Effector memory CD8-positive, alpha-beta T cell (primary cell): ENCODE data around the gene MDGA2.

Experiments
- ATAC-seq: fragments of 150-1000 bp; cut with Tn5 transposase; replicated peaks from 2 replicates; pipeline ENCODE4 v1.10.0; 2021; ENCODE audit warnings: mild to moderate bottlenecking, moderate library complexity
- DNase-seq, 3 experiments: peaks; one replicate each; pipeline ENCODE4 v3.0.0; 2021
- H3K27ac Mint-ChIP-seq, 2 donors: one replicate each; pipeline ENCODE4 v1.8.0; 2022; ENCODE audit warnings: mild to moderate bottlenecking in 2 of 2, mixed read lengths in 2 of 2, moderate library complexity in 2 of 2
- H3K27me3 Mint-ChIP-seq, 2 donors: one replicate each; pipeline ENCODE4 v1.8.0; 2022; ENCODE audit warnings: mixed read lengths in 2 of 2
- H3K36me3 Mint-ChIP-seq: one replicate; pipeline ENCODE4 v1.8.0; 2022; ENCODE audit warnings: mild to moderate bottlenecking, moderate library complexity, mixed read lengths; ENCODE audit not compliant: insufficient read depth
- H3K4me1 Mint-ChIP-seq, 2 donors: one replicate each; pipeline ENCODE4 v1.8.0; 2022; ENCODE audit warnings: low read depth in 2 of 2, mixed read lengths in 2 of 2
- H3K4me3 Mint-ChIP-seq, 2 donors: one replicate each; pipeline ENCODE4 v1.8.0; 2022; ENCODE audit warnings: mild to moderate bottlenecking in 2 of 2, mixed read lengths in 2 of 2, moderate library complexity in 2 of 2
- H3K9me3 Mint-ChIP-seq, 2 donors: one replicate each; pipeline ENCODE4 v1.8.0; 2022; ENCODE audit warnings: mixed read lengths in 2 of 2

The MDGA2 gene

DNA sequence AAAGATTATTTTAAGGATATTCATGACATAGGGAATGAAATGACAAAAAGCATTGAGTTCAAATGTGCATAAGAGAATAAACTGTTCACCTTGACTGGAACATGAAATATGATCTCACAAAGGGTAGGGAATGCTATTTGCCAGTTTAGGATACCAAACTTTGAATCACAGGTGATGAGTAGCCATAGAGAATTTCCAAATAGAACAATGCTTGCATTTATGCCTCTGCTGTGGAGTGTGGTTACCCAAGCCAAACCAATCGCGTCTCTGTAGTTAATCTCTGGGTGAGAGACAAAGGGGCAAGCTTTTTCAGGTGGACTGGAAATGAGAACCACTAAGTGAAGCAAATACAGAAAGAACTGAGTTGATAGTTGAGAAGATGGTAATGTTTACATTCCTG, 652.7 kb downstream of the MDGA2 start:
- Mint-ChIP-seq H3K4me3 (no peak overlapping the region), H3K36me3 (no peaks in the 10 kb centered on the region), H3K27ac (no peak overlapping the region), H3K4me1 (no peaks in the 10 kb centered on the region), H3K27me3 (no peaks in the 10 kb centered on the region), H3K9me3 (peaks cover 0 to 4% of the 10 kb centered on the region in 2 donors)
- ATAC-seq: no peak
- DNase-seq: no peak

DNA sequence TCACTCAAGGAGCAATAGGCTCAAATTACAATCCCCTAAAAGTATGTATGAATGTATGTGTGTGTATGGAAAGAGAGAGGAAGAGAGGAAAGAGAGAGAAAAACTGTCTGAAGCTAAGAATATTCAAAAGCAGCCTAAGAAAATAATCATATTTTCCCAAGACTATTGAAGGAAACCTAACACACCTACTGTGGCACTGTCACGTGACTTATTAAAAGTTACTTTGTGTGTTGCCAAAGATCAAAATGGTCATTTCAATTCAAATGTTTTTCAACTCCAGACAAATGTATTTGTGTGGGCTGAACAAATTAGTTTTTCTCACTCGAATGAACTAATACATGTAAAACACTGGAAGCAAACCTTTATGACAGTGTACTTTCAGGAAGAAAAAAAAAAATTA, 654.9 kb downstream of the MDGA2 start:
- Mint-ChIP-seq H3K27ac (no peak overlapping the region), H3K27me3 (no peaks in the 10 kb centered on the region), H3K4me3 (no peak overlapping the region), H3K36me3 (no peaks in the 10 kb centered on the region), H3K4me1 (no peaks in the 10 kb centered on the region), H3K9me3 (peaks cover 2 to 5% of the 10 kb centered on the region in 2 donors)
- ATAC-seq: no peak
- no peak for DNase-seq

DNA sequence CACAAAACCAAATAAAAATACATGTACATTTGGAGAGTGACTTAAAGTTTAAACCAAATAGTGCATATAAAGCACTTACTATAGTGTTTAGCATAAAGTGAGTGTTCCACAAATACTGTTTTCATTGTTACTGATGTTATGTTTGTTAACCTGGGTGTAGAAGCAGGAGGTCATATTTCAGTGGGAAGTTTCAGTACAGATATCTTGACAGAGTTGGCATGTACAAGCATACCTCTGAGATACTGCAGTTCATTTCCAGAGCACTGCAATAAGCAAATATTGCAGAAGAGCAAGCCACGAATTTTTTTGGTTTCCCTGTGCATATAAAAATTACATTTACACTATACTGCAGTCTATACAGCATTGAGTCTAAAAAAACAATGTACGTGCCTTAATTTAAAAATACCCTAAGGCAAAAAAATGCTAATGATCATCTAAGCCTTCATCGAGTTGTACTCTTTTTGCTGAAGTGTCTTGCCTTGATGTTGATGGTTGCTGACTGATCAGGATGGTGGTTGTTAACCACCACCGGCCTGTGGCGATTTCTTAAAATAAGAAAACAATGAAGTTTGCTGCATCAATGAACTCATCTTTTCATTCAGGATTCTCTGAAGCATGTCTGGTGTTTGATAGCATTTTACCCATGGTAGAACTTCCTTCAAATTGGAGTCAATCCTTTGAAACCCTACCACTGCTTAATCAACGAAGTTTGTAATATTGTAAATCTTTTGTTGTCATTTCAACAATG, 662.7 kb downstream of the MDGA2 start:
- no peak for ATAC-seq
- no peaks in the 10 kb centered on the region for H3K27me3 Mint-ChIP-seq
- DNase-seq: no peak
- H3K4me3 Mint-ChIP-seq: no peak overlapping the region
- no peak overlapping the region for H3K27ac Mint-ChIP-seq
- no peaks in the 10 kb centered on the region for H3K4me1 Mint-ChIP-seq
- H3K36me3 Mint-ChIP-seq: no peaks in the 10 kb centered on the region
- H3K9me3 Mint-ChIP-seq: peaks cover 14 to 20% of the 10 kb centered on the region in 2 donors

DNA sequence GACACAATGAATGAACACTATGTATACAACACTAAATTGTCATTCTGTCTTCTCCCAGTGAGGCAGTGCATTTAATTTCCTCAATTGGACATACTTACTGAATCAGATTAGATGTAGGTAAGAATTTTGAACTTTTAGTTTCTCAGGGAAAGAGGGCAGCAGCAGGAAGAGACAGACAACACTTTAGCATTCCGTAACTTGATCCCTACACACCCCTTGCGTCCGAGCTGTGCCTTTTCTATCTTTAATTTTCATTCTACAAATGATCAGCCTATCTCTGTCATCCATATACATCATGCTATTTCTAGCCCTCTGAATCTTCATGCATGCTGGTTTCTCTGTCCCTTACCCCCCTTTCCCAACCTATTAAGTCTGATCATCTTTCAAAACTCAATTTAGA, 665.8 kb downstream of the MDGA2 start:
- Mint-ChIP-seq H3K36me3 (no peaks in the 10 kb centered on the region), H3K9me3 (peaks cover 9 to 10% of the 10 kb centered on the region in 2 donors), H3K27me3 (no peaks in the 10 kb centered on the region), H3K27ac (no peak overlapping the region), H3K4me3 (no peak overlapping the region), H3K4me1 (no peaks in the 10 kb centered on the region)
- DNase-seq (no peak), ATAC-seq (no peak)

DNA sequence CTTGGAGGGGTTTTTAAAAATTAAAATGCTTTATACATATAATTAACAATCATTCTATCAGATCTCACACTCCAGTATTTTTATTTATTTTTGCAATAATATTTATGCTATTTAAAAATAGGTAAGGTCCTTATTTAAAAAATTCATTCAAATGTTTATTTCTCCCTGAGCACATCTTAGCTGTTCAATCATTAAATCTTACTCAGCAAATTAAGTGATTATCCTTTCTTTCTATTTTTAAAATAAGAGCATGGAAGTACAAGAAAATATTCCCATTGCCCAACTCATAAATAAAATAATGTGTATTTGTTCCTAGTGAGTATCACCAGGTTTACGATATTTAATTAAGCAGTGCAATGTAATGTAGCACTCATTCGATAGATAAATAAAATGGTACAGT, 666.7 kb downstream of the MDGA2 start:
- no peak for ATAC-seq
- no peak for DNase-seq
- Mint-ChIP-seq H3K27me3 (no peaks in the 10 kb centered on the region), H3K27ac (no peak overlapping the region), H3K36me3 (no peaks in the 10 kb centered on the region), H3K4me1 (no peaks in the 10 kb centered on the region), H3K9me3 (peaks cover 8 to 10% of the 10 kb centered on the region in 2 donors), H3K4me3 (no peak overlapping the region)

DNA sequence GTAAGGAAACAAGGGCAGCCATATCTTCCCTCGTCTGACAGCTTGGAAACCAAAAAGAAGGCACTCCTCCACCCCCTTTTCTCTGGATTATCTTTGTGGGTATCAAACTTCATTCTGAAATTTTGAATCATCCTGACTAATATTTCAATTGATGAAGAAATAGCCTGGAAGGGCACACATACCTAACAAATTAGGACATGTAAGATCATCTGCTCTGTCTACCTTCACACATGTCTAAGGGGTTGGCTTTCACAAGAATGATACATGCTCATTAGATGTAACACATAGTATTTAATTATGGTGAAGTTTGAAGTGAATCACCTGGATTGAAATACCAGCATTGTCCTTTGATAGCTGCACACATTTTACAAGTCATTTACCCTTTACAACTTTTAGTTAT, 675.7 kb downstream of the MDGA2 start:
- no peak for DNase-seq
- no peaks in the 10 kb centered on the region for H3K4me1 Mint-ChIP-seq
- ATAC-seq: no peak
- no peaks in the 10 kb centered on the region for H3K36me3 Mint-ChIP-seq
- no peaks in the 10 kb centered on the region for H3K27me3 Mint-ChIP-seq
- H3K4me3 Mint-ChIP-seq: no peak overlapping the region
- H3K9me3 Mint-ChIP-seq: peaks cover 9 to 19% of the 10 kb centered on the region in 2 donors
- no peak overlapping the region for H3K27ac Mint-ChIP-seq

DNA sequence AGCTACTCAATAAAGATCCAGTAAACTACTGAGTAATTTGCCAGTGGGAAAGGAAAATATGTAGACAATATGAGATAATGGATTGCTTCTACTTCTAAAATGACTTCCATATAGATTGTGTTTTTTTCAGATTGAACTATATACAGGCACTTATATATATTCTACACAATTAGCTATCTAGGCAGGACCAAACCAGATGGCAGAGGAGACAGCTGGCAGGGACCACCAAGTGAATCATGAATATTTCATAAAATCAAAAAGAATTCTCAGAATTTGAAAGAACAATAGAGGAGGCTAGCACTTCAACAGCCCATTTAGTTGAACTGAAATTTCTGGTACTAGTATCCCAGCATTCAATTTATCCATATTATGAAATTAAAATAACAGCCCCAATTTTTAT, 685.8 kb downstream of the MDGA2 start:
- ATAC-seq: no peak
- H3K9me3 Mint-ChIP-seq: peaks cover 0 to 3% of the 10 kb centered on the region in 2 donors
- no peaks in the 10 kb centered on the region for H3K4me1 Mint-ChIP-seq
- no peak for DNase-seq
- no peaks in the 10 kb centered on the region for H3K27me3 Mint-ChIP-seq
- H3K36me3 Mint-ChIP-seq: no peaks in the 10 kb centered on the region
- H3K27ac Mint-ChIP-seq: no peak overlapping the region
- H3K4me3 Mint-ChIP-seq: no peak overlapping the region

DNA sequence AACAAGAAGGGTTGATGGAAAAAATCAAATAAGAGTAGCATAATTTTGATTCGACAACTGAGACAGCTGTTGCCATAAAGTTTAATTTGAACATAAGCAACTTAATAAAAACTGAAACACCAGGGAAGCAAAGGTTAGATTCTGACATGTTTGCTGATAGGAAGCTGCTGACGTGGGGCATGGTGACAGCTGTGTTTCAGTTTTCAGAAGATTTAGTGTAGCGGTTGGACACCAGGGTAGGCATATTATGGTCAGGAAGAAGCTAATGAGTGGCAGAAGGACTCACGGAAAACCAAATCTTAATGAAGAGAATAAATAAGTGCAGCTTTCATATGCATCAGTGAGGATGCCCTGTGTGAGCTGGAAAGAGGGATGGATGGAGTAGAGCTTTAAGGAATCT, 687.1 kb downstream of the MDGA2 start:
- H3K27me3 Mint-ChIP-seq: no peaks in the 10 kb centered on the region
- DNase-seq: no peak
- ATAC-seq: no peak
- no peak overlapping the region for H3K4me3 Mint-ChIP-seq
- peaks cover 0 to 3% of the 10 kb centered on the region in 2 donors for H3K9me3 Mint-ChIP-seq
- H3K27ac Mint-ChIP-seq: no peak overlapping the region
- no peaks in the 10 kb centered on the region for H3K4me1 Mint-ChIP-seq
- H3K36me3 Mint-ChIP-seq: no peaks in the 10 kb centered on the region

DNA sequence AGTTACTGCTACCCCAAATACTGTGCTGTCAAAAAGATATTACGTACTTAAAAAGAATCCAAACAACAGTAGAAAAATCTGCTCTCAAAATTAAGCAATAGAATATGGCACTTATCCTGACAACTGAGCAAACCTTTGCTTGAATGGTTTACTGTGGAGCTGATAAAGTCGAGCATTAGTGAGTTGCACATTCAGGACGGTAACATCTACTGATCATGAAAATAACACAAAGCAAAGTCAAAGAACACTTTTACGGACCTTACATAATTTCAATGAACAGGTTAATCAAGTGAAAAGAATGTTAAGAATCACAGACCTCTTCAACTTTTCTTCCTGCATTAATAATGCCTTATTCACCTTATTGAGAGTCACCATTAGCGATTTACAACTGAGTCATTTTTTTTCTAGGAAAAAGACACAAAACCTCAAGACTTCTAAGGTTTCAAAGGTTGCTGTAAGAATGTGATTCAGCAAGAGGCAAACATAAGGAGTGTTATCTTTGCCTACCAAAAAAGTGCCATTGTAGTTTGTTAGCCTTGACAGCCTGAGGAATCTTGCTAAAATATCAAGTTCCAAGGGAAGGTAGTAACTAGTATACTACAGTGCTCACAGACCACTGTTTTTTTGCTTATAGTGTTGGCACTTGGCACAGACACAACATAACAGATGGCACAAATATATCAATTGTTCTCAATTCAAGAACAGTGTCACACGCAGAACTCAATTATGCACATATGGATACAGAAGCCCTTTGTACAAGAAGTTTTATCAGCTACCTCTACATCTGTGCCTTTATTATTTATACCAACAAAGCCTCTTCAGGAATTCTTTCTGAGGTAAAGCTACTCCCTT, 689.6 kb downstream of the MDGA2 start:
- DNase-seq (no peak), ATAC-seq (no peak)
- H3K4me3 Mint-ChIP-seq: no peak overlapping the region
- no peaks in the 10 kb centered on the region for H3K36me3 Mint-ChIP-seq
- no peak overlapping the region for H3K27ac Mint-ChIP-seq
- peaks cover 0 to 3% of the 10 kb centered on the region in 2 donors for H3K9me3 Mint-ChIP-seq
- H3K27me3 Mint-ChIP-seq: no peaks in the 10 kb centered on the region
- no peaks in the 10 kb centered on the region for H3K4me1 Mint-ChIP-seq

DNA sequence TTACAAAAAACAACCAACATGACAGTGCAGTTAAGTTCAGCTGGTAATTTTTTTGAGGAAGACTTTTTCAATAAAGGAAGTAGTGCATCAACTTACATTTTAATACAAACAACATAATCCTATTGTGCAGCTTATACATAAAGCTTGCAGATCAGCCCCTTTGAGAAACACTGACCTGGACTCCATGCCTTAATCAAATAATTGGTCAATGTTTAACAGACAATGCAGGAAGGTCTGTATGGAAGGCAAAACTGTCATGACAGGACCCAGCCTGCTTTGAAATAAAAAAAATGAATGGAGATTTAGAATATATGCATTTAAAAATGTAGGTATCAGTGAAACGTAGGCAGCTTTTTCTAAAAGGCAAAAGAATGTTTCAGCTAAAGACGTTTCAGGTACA, 702.1 kb downstream of the MDGA2 start:
- Mint-ChIP-seq H3K4me3 (no peak overlapping the region), H3K4me1 (no peaks in the 10 kb centered on the region), H3K9me3 (peaks cover 2 to 17% of the 10 kb centered on the region in 2 donors), H3K36me3 (no peaks in the 10 kb centered on the region), H3K27me3 (no peaks in the 10 kb centered on the region), H3K27ac (no peak overlapping the region)
- no peak for ATAC-seq
- DNase-seq: no peak

DNA sequence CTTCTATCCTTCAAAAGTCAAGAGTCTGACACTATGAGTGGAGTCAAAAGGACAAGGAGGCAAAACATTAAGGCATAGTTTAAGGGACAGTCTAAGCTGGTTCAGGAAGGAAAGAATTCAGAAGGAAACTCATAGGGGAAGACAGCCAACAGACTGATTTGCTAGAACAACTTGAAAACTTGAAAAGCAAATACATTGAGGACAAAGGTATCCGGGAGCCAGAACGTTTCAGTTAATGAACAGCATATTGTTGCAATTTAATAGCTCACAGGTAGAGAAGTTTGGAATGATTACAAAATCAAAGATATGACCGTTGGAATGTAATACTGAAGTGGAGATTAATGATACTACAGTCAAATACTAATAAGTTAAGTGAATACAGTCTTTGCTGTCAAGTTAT, 711.0 kb downstream of the MDGA2 start:
- ATAC-seq: no peak
- DNase-seq: no peak
- Mint-ChIP-seq H3K27ac (no peak overlapping the region), H3K4me3 (no peak overlapping the region), H3K27me3 (no peaks in the 10 kb centered on the region), H3K4me1 (no peaks in the 10 kb centered on the region), H3K36me3 (no peaks in the 10 kb centered on the region), H3K9me3 (peaks cover 0 to 6% of the 10 kb centered on the region in 2 donors)

DNA sequence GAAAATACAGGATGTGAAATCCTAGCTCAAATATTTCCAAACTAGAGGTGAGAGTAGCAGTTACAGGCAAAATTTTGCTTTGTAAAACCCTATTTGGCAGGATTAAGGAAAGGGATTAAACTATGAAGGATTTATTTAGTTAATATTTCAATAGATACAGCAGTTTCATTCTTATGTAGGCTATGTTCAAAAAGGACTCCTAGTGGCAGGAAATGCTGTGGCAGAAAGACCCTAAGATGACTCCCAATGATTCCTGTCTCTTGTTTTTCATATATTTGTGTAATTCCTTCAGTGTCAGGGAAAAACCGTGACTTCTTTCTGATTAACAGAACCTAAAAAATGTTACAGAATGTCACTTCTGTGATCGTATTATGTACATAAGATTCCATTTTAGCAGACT, 724.3 kb downstream of the MDGA2 start:
- H3K9me3 Mint-ChIP-seq: peaks cover 7 to 20% of the 10 kb centered on the region in 2 donors
- ATAC-seq (no peak), DNase-seq (no peak)
- H3K4me1 Mint-ChIP-seq: no peaks in the 10 kb centered on the region
- no peak overlapping the region for H3K27ac Mint-ChIP-seq
- H3K36me3 Mint-ChIP-seq: no peaks in the 10 kb centered on the region
- H3K27me3 Mint-ChIP-seq: no peaks in the 10 kb centered on the region
- H3K4me3 Mint-ChIP-seq: no peak overlapping the region

DNA sequence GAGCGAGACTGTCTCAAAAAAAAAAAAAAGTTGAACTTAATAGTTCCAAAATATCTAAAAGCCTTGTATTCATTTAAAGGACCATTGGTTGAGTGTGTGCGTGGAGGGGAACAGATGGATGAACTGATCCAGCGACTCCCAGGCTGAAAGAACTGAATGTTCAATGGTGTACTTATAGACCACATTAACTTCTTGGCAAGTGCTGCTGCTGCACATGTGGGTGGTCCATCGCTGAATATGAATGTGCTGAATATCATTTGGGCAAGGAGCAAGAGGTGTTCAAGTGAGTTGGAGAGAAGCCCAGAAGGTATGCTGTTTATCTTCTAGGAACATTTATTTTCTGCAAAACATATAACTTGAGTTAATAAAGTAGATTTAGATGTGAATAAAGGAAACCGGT, 734.8 kb downstream of the MDGA2 start:
- no peak overlapping the region for H3K4me3 Mint-ChIP-seq
- H3K27ac Mint-ChIP-seq: no peak overlapping the region
- ATAC-seq (no peak), DNase-seq (no peak)
- no peaks in the 10 kb centered on the region for H3K27me3 Mint-ChIP-seq
- no peaks in the 10 kb centered on the region for H3K4me1 Mint-ChIP-seq
- H3K9me3 Mint-ChIP-seq: peaks cover 2 to 10% of the 10 kb centered on the region in 2 donors
- no peaks in the 10 kb centered on the region for H3K36me3 Mint-ChIP-seq

DNA sequence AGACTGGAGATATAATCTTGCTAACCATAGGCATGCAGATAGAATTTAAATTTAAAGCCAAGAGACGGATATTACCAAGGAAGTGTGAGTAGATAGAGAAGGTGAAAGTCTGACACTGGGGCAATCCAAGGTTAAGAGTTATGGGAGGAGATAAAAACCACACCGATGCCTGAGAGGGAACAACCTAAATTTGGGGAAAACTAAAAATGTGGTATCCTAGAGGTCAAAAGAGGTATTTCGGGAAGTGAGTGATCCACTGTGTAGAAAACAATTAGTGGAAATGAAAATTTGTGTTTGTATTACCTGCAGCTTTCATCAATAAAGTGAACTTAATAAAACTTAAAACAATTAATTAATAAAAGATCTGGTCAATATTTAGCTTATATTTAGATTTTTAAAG, 754.9 kb downstream of the MDGA2 start:
- DNase-seq (no peak), ATAC-seq (no peak)
- no peaks in the 10 kb centered on the region for H3K27me3 Mint-ChIP-seq
- H3K9me3 Mint-ChIP-seq: peaks cover 10% of the 10 kb centered on the region in 2 donors
- no peaks in the 10 kb centered on the region for H3K4me1 Mint-ChIP-seq
- no peak overlapping the region for H3K27ac Mint-ChIP-seq
- no peaks in the 10 kb centered on the region for H3K36me3 Mint-ChIP-seq
- no peak overlapping the region for H3K4me3 Mint-ChIP-seq
